HCT116 (cell line): ENCODE measurements around the gene RCOR3. TPM values are rescaled to one million over a fixed set of nuclear protein-coding genes. Genes with fewer than 3 reads are reported as not detected.

Experiments
- ATAC-seq: fragments of 200-7000 bp; cut with Tn5 transposase; 2 replicates; pipeline ENCODE4 v1.9.1; 2020; ENCODE audit warnings: mild to moderate bottlenecking, moderate library complexity
- BruUV-seq: library from RNA; stranded (reverse); fragments of 400-500 nt; replicated peaks from 2 replicates; lab custom pipeline; 2021; lab: Mats Ljungman, UMichigan
- CTCF ChIA-PET: fragments of 300-600 bp; sonication (Branson Sonifier 250); formaldehyde crosslinking; loops from one replicate; lab custom pipeline; 2021; ENCODE audit warnings: antibody characterized with exemption; lab: Charles Lee
- POLR2A ChIA-PET: fragments of 300-600, 350-600 bp; sonication (Branson Sonifier 250); formaldehyde crosslinking; loops from one replicate; lab custom pipeline; 2021; ENCODE audit warnings: antibody characterized with exemption; lab: Charles Lee
- RAD21 ChIA-PET, 2 experiments: fragments of 300-600 bp; sonication (Branson Sonifier 250); formaldehyde crosslinking; loops; one replicate each; lab custom pipeline; 2023; ENCODE audit warnings: low total read pairs in 2 of 2; ENCODE audit not compliant: uncharacterized antibody in 2 of 2, unreplicated experiment in 2 of 2, low non-redundant PET in 1 of 2; lab: Charles Lee
- DNase-seq: peaks from one replicate; pipeline ENCODE4 v3.0.0-alpha.2; 2010; ENCODE audit warnings: low read depth, low spot score
- H2AFZ ChIP-seq: fragments of 200-600 bp; shearing (Covaris generic), sonication (generic); 2 replicates; pipeline ENCODE4 v1.6.1; 2017; ENCODE audit warnings: low read depth, mixed run types, mixed read lengths, antibody characterized with exemption, low read length; ENCODE audit not compliant: poor library complexity, severe bottlenecking
- H3K27ac ChIP-seq: 2 replicates; pipeline ENCODE4 v1.5.1; 2012; ENCODE audit warnings: low read depth, low read length
- H3K27me3 ChIP-seq: fragments of 200-600 bp; sonication (generic); 2 replicates; pipeline ENCODE4 v1.6.1; 2016; ENCODE audit warnings: mixed run types, low read length, mixed read lengths; ENCODE audit not compliant: insufficient read depth
- H3K36me3 ChIP-seq, 2 experiments: fragments of 200-500 bp in 1 of 2; fragments of 200-600 bp in 1 of 2; sonication (Bioruptor generic) in 1 of 2; sonication (generic) in 1 of 2; 2 replicates each; pipeline versions ENCODE4 v1.5.1 to v1.6.1; 2014 to 2016; ENCODE audit warnings: low read length in 2 of 2, inconsistent platforms in 1 of 2, mixed read lengths in 1 of 2, mixed run types in 1 of 2; ENCODE audit not compliant: insufficient read depth in 2 of 2, control insufficient read depth in 1 of 2
- H3K4me1 ChIP-seq, 2 experiments: fragments of 200-600 bp in 1 of 2; sonication (generic) in 1 of 2; 2 replicates each; pipeline versions ENCODE4 v1.5.1 to v1.6.1; 2012 to 2017; ENCODE audit warnings: low read length in 2 of 2, inconsistent platforms in 1 of 2, mild to moderate bottlenecking in 1 of 2, mixed read lengths in 1 of 2, mixed run types in 1 of 2, moderate library complexity in 1 of 2; ENCODE audit not compliant: insufficient read depth in 2 of 2, control insufficient read depth in 1 of 2
- H3K4me2 ChIP-seq: fragments of 200-600 bp; sonication (generic); 2 replicates; pipeline ENCODE4 v1.6.1; 2017; ENCODE audit warnings: mixed run types, low read length, mixed read lengths
- H3K4me3 ChIP-seq, 2 experiments: fragments of 200-600 bp in 1 of 2; sonication (generic) in 1 of 2; replicated peaks in 1 of 2; 2 replicates each; pipeline ENCODE4 v1.5.1; 2011 to 2016; ENCODE audit warnings: low read length in 2 of 2, control low read depth in 1 of 2, low read depth in 1 of 2, mild to moderate bottlenecking in 1 of 2, mixed read lengths in 1 of 2, mixed run types in 1 of 2
- H3K79me2 ChIP-seq: fragments of 200-600 bp; sonication (generic); 2 replicates; pipeline ENCODE4 v1.6.1; 2017; ENCODE audit warnings: mild to moderate bottlenecking, mixed run types, low read length, moderate library complexity, mixed read lengths; ENCODE audit not compliant: insufficient read depth
- H3K9ac ChIP-seq: fragments of 200-600 bp; sonication (generic); 2 replicates; pipeline ENCODE4 v1.6.1; 2016; ENCODE audit warnings: low read length, mixed read lengths
- H3K9me2 ChIP-seq: fragments of 200-600 bp; sonication (generic), shearing (Covaris generic); 2 replicates; pipeline ENCODE4 v1.6.1; 2017; ENCODE audit warnings: mixed run types, mild to moderate bottlenecking, moderate library complexity; ENCODE audit not compliant: insufficient read depth
- H3K9me3 ChIP-seq, 2 experiments: fragments of 200-500 bp in 1 of 2; fragments of 200-600 bp in 1 of 2; sonication (Bioruptor generic) in 1 of 2; sonication (generic) in 1 of 2; 2 replicates each; pipeline ENCODE4 v1.6.1; 2014 to 2017; ENCODE audit warnings: low read length in 2 of 2, mixed read lengths in 2 of 2, inconsistent platforms in 1 of 2, low read depth in 1 of 2, mild to moderate bottlenecking in 1 of 2, mixed run types in 1 of 2, moderate library complexity in 1 of 2; ENCODE audit not compliant: control insufficient read depth in 1 of 2, insufficient read depth in 1 of 2
- H4K20me1 ChIP-seq: fragments of 200-600 bp; sonication (generic), shearing (Covaris generic); 2 replicates; pipeline ENCODE4 v1.6.1; 2017; ENCODE audit warnings: mixed run types, mild to moderate bottlenecking, moderate library complexity; ENCODE audit not compliant: insufficient read depth
- ATF3 ChIP-seq: IDR thresholded peaks from 2 replicates; pipeline ENCODE4 v1.6.1; 2012
- CBX3 ChIP-seq: IDR thresholded peaks from 2 replicates; pipeline ENCODE4 v1.6.1; 2012; ENCODE audit warnings: low read depth
- CEBPB ChIP-seq: IDR thresholded peaks from 2 replicates; pipeline ENCODE4 v1.6.1; 2012; ENCODE audit warnings: low read depth
- CTCF ChIP-seq, 3 experiments: fragments of 200-600 bp in 1 of 3; sonication (generic) in 1 of 3; IDR thresholded peaks in 2 of 3; conservative IDR thresholded peaks in 1 of 3; 2 replicates each; pipeline ENCODE4 v1.5.1; 2012 to 2017; ENCODE audit warnings: low read depth in 2 of 3, low read length in 2 of 3, antibody characterized with exemption in 1 of 3, borderline replicate concordance in 1 of 3, control low read depth in 1 of 3, mild to moderate bottlenecking in 1 of 3, mixed read lengths in 1 of 3, mixed run types in 1 of 3, moderate library complexity in 1 of 3; ENCODE audit not compliant: insufficient read depth in 1 of 3
- EGR1 ChIP-seq: IDR thresholded peaks from 2 replicates; pipeline ENCODE4 v1.6.1; 2012; ENCODE audit warnings: low read depth
- ELF1 ChIP-seq: IDR thresholded peaks from 2 replicates; pipeline ENCODE4 v1.6.1; 2012; ENCODE audit warnings: low read depth, borderline replicate concordance
- EZH2phosphoT487 ChIP-seq: fragments of 200-600 bp; IDR thresholded peaks from 2 replicates; pipeline ENCODE4 v1.6.1; 2018; ENCODE audit warnings: antibody characterized with exemption, borderline replicate concordance
- FOSL1 ChIP-seq: IDR thresholded peaks from 2 replicates; pipeline ENCODE4 v1.6.1; 2012; ENCODE audit warnings: low read depth
- MAX ChIP-seq: IDR thresholded peaks from 2 replicates; pipeline ENCODE4 v1.6.1; 2012
- POLR2A ChIP-seq: IDR thresholded peaks from 2 replicates; pipeline ENCODE4 v1.7.0; 2011; ENCODE audit warnings: borderline replicate concordance; ENCODE audit not compliant: insufficient read depth, insufficient read length; ENCODE audit errors: extremely low read depth
- RAD21 ChIP-seq: IDR thresholded peaks from 2 replicates; pipeline ENCODE4 v1.6.1; 2012; ENCODE audit warnings: low read depth, mild to moderate bottlenecking
- REST ChIP-seq: IDR thresholded peaks from 2 replicates; pipeline ENCODE4 v1.6.1; 2012; ENCODE audit warnings: low read depth
- SIN3A ChIP-seq: IDR thresholded peaks from 2 replicates; pipeline ENCODE4 v1.6.1; 2012; ENCODE audit warnings: low read depth
- SP1 ChIP-seq: IDR thresholded peaks from 2 replicates; pipeline ENCODE4 v1.6.1; 2012; ENCODE audit warnings: low read depth
- SRF ChIP-seq: IDR thresholded peaks from 2 replicates; pipeline ENCODE4 v1.6.1; 2012; ENCODE audit warnings: low read depth
- TCF7L2 ChIP-seq: IDR thresholded peaks from 2 replicates; pipeline ENCODE4 v1.7.0; 2011; ENCODE audit warnings: borderline replicate concordance, inconsistent platforms; ENCODE audit not compliant: insufficient read depth, insufficient read length; ENCODE audit errors: extremely low read depth
- YY1 ChIP-seq: IDR thresholded peaks from 2 replicates; pipeline ENCODE4 v1.6.1; 2011; ENCODE audit warnings: low read length, low read depth, moderate library complexity, mild to moderate bottlenecking; ENCODE audit not compliant: insufficient replicate concordance; ENCODE audit errors: extremely low read depth
- ZBTB33 ChIP-seq: IDR thresholded peaks from 2 replicates; pipeline ENCODE4 v1.6.1; 2011; ENCODE audit warnings: mild to moderate bottlenecking, low read length, moderate library complexity; ENCODE audit not compliant: insufficient replicate concordance; ENCODE audit errors: extremely low read depth
- ZFX ChIP-seq: fragments of 450-650 bp; IDR thresholded peaks from 2 replicates; pipeline ENCODE4 v1.6.1; 2017
- ZNF274 ChIP-seq: fragments of 200-500 bp; sonication (Bioruptor generic); IDR thresholded peaks from 2 replicates; pipeline ENCODE4 v1.6.1; 2014; ENCODE audit warnings: mild to moderate bottlenecking, low read depth, low read length, inconsistent platforms
- intact Hi-C: fragments of 100-400 bp; cut with micrococcal nuclease; formaldehyde crosslinking; loops from 2 replicates; pipeline ENCODE4 v1.10.0; 2022
- total RNA-seq: library from RNA; stranded (reverse); gene quantifications from one replicate; pipeline ENCODE4 v1.2.1, GENCODE V29; 2021; ENCODE audit not compliant: unreplicated experiment

RCOR3 gene
- total RNA-seq, 1 experiment from 2014 or later: 25.7 TPM

GRCh38 chr1:211353562-211354212, 94.5 kb downstream of the RCOR3 start:
- ChIA-PET CTCF (no interaction called here), RAD21 (no interaction called here), POLR2A (no interaction called here)
- ATAC-seq: no peak
- H3K79me2 ChIP-seq: no peaks in the 10 kb centered on the region
- no peaks in the 10 kb centered on the region for H3K27me3 ChIP-seq
- H3K4me1 ChIP-seq: 0 out of 4 replicates have a peak, but pooled peaks cover 0 to 5% of the 10 kb centered on the region in 2 experiments
- H3K4me2 ChIP-seq: no peak overlapping the region
- H3K36me3 ChIP-seq: no peaks in the 10 kb centered on the region
- intact Hi-C loops: no loop called here
- H3K27ac ChIP-seq: no peak overlapping the region
- H3K9me2 ChIP-seq: no peaks in the 10 kb centered on the region
- TF ChIP-seq TCF7L2: no peak
- no peak for TF ChIP-seq SRF
- TF ChIP-seq MAX: no peak
- no peak for TF ChIP-seq EZH2phosphoT487
- no peak for TF ChIP-seq CTCF (IDR thresholded peaks at IDR 0.05 in 2 of 3, conservative IDR thresholded peaks at IDR 0.05 in 1 of 3; ENCODE audit: borderline replicate concordance in 1 of 3, insufficient read depth in 1 of 3, low read depth in 2 of 3, low read length in 2 of 3)
- no peak for TF ChIP-seq ZNF274
- TF ChIP-seq YY1: no peak
- no peak for TF ChIP-seq ELF1
- no peak for TF ChIP-seq RAD21
- TF ChIP-seq SIN3A: no peak
- no peak for TF ChIP-seq POLR2A
- TF ChIP-seq CBX3: no peak
- TF ChIP-seq ZFX: no peak
- TF ChIP-seq SP1: no peak
- no peak for TF ChIP-seq REST
- TF ChIP-seq FOSL1: no peak
- no peak for TF ChIP-seq CEBPB
- TF ChIP-seq EGR1: no peak
- no peak for TF ChIP-seq ATF3
- no peak for TF ChIP-seq ZBTB33
- H3K9me3 ChIP-seq: no peaks in the 10 kb centered on the region
- no peak overlapping the region for H3K4me3 ChIP-seq
- no peaks in the 10 kb centered on the region for H4K20me1 ChIP-seq
- no peak overlapping the region for H3K9ac ChIP-seq
- no peak for DNase-seq
- no TSS peak for BruUV-seq
- no peak overlapping the region for H2AFZ ChIP-seq
